WTC11 (cell line): ENCODE measurements around the gene PYHIN1. TPM values are rescaled to one million over a fixed set of nuclear protein-coding genes. Genes with fewer than 3 reads are reported as not detected.

Experiments
- ATAC-seq: fragments of 200-7000 bp; cut with Tn5 transposase; 2 replicates; pipeline ENCODE4 v1.10.0; 2021; ENCODE audit warnings: mild to moderate bottlenecking, moderate library complexity
- CTCF ChIA-PET: fragments of 300-600 bp; sonication (Branson Sonifier 250); formaldehyde crosslinking; loops from one replicate; lab custom pipeline; 2021; ENCODE audit warnings: antibody characterized with exemption; lab: Charles Lee
- POLR2A ChIA-PET: fragments of 350-600 bp; sonication (Branson Sonifier 250); formaldehyde crosslinking; loops from one replicate; lab custom pipeline; 2021; ENCODE audit warnings: antibody characterized with exemption; lab: Charles Lee
- DNase-seq: peaks from one replicate; pipeline ENCODE4 v3.0.0; 2021; ENCODE audit warnings: low spot score
- H3K27ac Mint-ChIP-seq: 2 replicates; pipeline ENCODE4 v1.8.0; 2021; ENCODE audit warnings: mixed read lengths
- H3K27me3 Mint-ChIP-seq: 2 replicates; pipeline ENCODE4 v1.8.0; 2021; ENCODE audit warnings: low read depth, mild to moderate bottlenecking, moderate library complexity, mixed read lengths
- H3K36me3 Mint-ChIP-seq: 2 replicates; pipeline ENCODE4 v1.8.0; 2021; ENCODE audit warnings: mixed read lengths
- H3K4me1 Mint-ChIP-seq: 2 replicates; pipeline ENCODE4 v1.8.0; 2022; ENCODE audit warnings: mixed read lengths
- H3K4me3 Mint-ChIP-seq: 2 replicates; pipeline ENCODE4 v1.8.0; 2021; ENCODE audit warnings: mild to moderate bottlenecking, moderate library complexity, mixed read lengths
- H3K9me3 Mint-ChIP-seq: 2 replicates; pipeline ENCODE4 v1.8.0; 2021; ENCODE audit warnings: mixed read lengths
- EMX1 ChIP-seq: fragments of 250-450 bp; sonication (Bioruptor Pico); IDR thresholded peaks from 2 replicates; pipeline ENCODE4 v1.8.0; 2021; ENCODE audit warnings: mild to moderate bottlenecking
- ESRRA ChIP-seq: sonication (generic); formaldehyde crosslinking; IDR thresholded peaks from 2 replicates; pipeline ENCODE4 v1.8.1; 2022; ENCODE audit warnings: mild to moderate bottlenecking, missing genetic modification reagents, borderline replicate concordance
- ETV6 ChIP-seq: sonication (generic); formaldehyde crosslinking; IDR thresholded peaks from 2 replicates; pipeline ENCODE4 v1.8.1; 2022; ENCODE audit warnings: mild to moderate bottlenecking, missing genetic modification reagents
- GTF2I ChIP-seq: fragments of 250-450 bp; sonication (Bioruptor Pico); conservative IDR thresholded peaks from 2 replicates; pipeline ENCODE4 v1.4.0; 2021; ENCODE audit warnings: mild to moderate bottlenecking
- JAZF1 ChIP-seq: fragments of 250-450 bp; sonication (Bioruptor Pico); IDR thresholded peaks from 2 replicates; pipeline ENCODE4 v1.9.0; 2021; ENCODE audit warnings: moderate library complexity, mild to moderate bottlenecking, inconsistent platforms
- KAT7 ChIP-seq: sonication (generic); formaldehyde crosslinking; IDR thresholded peaks from 2 replicates; pipeline ENCODE4 v1.8.1; 2023; ENCODE audit warnings: missing genetic modification reagents, mild to moderate bottlenecking, borderline replicate concordance
- MXD4 ChIP-seq: fragments of 250-450 bp; sonication (Bioruptor Pico); IDR thresholded peaks from 2 replicates; pipeline ENCODE4 v1.8.0; 2021; ENCODE audit warnings: mild to moderate bottlenecking, moderate library complexity, borderline replicate concordance
- NR1H2 ChIP-seq: sonication (generic); formaldehyde crosslinking; IDR thresholded peaks from 2 replicates; pipeline ENCODE4 v1.9.0; 2021; ENCODE audit warnings: mild to moderate bottlenecking, moderate library complexity, missing genetic modification reagents
- RORB ChIP-seq: fragments of 250-450 bp; sonication (Bioruptor Pico); IDR thresholded peaks from 2 replicates; pipeline ENCODE4 v1.9.0; 2021; ENCODE audit warnings: mild to moderate bottlenecking
- SOX15 ChIP-seq: fragments of 250-450 bp; sonication (Bioruptor Pico); IDR thresholded peaks from 2 replicates; pipeline ENCODE4 v1.9.0; 2021; ENCODE audit warnings: mild to moderate bottlenecking
- TEAD4 ChIP-seq: sonication (generic); formaldehyde crosslinking; IDR thresholded peaks from 2 replicates; pipeline ENCODE4 v1.8.0; 2022; ENCODE audit warnings: mild to moderate bottlenecking, missing genetic modification reagents
- ZNF317 ChIP-seq: sonication (generic); formaldehyde crosslinking; IDR thresholded peaks from 2 replicates; pipeline ENCODE4 v1.8.1; 2023; ENCODE audit warnings: low read depth, mild to moderate bottlenecking, moderate library complexity, missing genetic modification reagents, borderline replicate concordance
- ZNF396 ChIP-seq: fragments of 250-450 bp; sonication (Bioruptor Pico); IDR thresholded peaks from 2 replicates; pipeline ENCODE4 v1.8.0; 2021; ENCODE audit warnings: mild to moderate bottlenecking, moderate library complexity, borderline replicate concordance
- ZNF671 ChIP-seq: fragments of 250-450 bp; sonication (Bioruptor Pico); IDR thresholded peaks from 2 replicates; pipeline ENCODE4 v1.8.0; 2021; ENCODE audit warnings: mild to moderate bottlenecking
- total RNA-seq: library from RNA; stranded (reverse); gene quantifications from 3 replicates; pipeline ENCODE4 v1.2.3, GENCODE V29; 2021
- TF ChIP-seq, protein P1 (sequence below): sonication (generic); formaldehyde crosslinking; conservative IDR thresholded peaks from 2 replicates; pipeline ENCODE4 v1.8.1; 2022; ENCODE audit warnings: mild to moderate bottlenecking, missing genetic modification reagents
- TF ChIP-seq, protein P2 (sequence below): fragments of 200-600 bp; IDR thresholded peaks from 2 replicates; pipeline ENCODE4 v1.8.0; 2022; ENCODE audit warnings: antibody characterized with exemption
- TF ChIP-seq, protein P3 (sequence below): sonication (generic); formaldehyde crosslinking; IDR thresholded peaks from 2 replicates; pipeline ENCODE4 v1.8.0; 2022; ENCODE audit warnings: mild to moderate bottlenecking, missing genetic modification reagents
- TF ChIP-seq, protein P4 (sequence below): fragments of 250-450 bp; sonication (Bioruptor Pico); IDR thresholded peaks from 2 replicates; pipeline ENCODE4 v1.9.0; 2021; ENCODE audit warnings: mild to moderate bottlenecking
- TF ChIP-seq, protein P5 (sequence below): sonication (generic); formaldehyde crosslinking; IDR thresholded peaks from 2 replicates; pipeline ENCODE4 v1.8.1; 2023; ENCODE audit warnings: mild to moderate bottlenecking, missing genetic modification reagents
- TF ChIP-seq, protein P6 (sequence below): sonication (generic); formaldehyde crosslinking; IDR thresholded peaks from 2 replicates; pipeline ENCODE4 v1.8.0; 2022; ENCODE audit warnings: missing genetic modification reagents
- TF ChIP-seq, protein P7 (sequence below): fragments of 250-450 bp; sonication (Bioruptor Pico); IDR thresholded peaks from 2 replicates; pipeline ENCODE4 v1.9.0; 2021; ENCODE audit warnings: mild to moderate bottlenecking

PYHIN1 gene
- total RNA-seq, 1 experiment from 2014 or later: not detected

DNA sequence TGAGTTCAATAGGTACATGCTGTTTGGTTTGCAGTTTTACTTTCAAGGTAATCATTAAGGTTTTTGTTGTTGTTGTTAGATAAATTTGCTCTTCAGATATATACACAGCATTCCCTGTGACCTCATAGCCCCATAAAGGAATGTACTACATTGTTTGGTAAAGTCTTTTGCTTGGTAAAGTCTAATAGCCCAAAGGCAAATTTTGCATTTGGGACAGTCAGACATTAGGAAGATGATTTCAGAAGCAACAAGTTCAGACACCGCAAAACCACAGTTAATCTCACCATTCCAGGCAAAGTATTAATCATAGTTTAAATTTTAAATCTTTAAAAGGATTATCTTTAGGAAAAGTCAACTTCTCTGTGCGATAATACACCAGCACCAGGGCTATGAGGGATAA lies 32.6 kb upstream of the PYHIN1 start:
- no peak overlapping the region for H3K4me3 Mint-ChIP-seq
- no peak for ATAC-seq
- H3K9me3 Mint-ChIP-seq: peaks cover 18% of the 10 kb centered on the region
- CTCF ChIA-PET: no interaction called here
- H3K4me1 Mint-ChIP-seq: no peaks in the 10 kb centered on the region
- POLR2A ChIA-PET: no interaction called here
- no peaks in the 10 kb centered on the region for H3K27me3 Mint-ChIP-seq
- no peak for TF ChIP-seq GTF2I (CRISPR knock-in tag)
- no peak for TF ChIP-seq ZNF671 (CRISPR knock-in tag)
- TF ChIP-seq, protein P1, sequence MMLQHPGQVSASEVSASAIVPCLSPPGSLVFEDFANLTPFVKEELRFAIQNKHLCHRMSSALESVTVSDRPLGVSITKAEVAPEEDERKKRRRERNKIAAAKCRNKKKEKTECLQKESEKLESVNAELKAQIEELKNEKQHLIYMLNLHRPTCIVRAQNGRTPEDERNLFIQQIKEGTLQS (CRISPR knock-in tag): no peak
- no peak for TF ChIP-seq MXD4 (CRISPR knock-in tag)
- TF ChIP-seq, protein P2, sequence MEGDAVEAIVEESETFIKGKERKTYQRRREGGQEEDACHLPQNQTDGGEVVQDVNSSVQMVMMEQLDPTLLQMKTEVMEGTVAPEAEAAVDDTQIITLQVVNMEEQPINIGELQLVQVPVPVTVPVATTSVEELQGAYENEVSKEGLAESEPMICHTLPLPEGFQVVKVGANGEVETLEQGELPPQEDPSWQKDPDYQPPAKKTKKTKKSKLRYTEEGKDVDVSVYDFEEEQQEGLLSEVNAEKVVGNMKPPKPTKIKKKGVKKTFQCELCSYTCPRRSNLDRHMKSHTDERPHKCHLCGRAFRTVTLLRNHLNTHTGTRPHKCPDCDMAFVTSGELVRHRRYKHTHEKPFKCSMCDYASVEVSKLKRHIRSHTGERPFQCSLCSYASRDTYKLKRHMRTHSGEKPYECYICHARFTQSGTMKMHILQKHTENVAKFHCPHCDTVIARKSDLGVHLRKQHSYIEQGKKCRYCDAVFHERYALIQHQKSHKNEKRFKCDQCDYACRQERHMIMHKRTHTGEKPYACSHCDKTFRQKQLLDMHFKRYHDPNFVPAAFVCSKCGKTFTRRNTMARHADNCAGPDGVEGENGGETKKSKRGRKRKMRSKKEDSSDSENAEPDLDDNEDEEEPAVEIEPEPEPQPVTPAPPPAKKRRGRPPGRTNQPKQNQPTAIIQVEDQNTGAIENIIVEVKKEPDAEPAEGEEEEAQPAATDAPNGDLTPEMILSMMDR: no peak
- TF ChIP-seq, protein P3, sequence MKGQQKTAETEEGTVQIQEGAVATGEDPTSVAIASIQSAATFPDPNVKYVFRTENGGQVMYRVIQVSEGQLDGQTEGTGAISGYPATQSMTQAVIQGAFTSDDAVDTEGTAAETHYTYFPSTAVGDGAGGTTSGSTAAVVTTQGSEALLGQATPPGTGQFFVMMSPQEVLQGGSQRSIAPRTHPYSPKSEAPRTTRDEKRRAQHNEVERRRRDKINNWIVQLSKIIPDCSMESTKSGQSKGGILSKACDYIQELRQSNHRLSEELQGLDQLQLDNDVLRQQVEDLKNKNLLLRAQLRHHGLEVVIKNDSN (CRISPR knock-in tag): no peak
- no peak for TF ChIP-seq ETV6 (CRISPR knock-in tag)
- TF ChIP-seq, protein P4, sequence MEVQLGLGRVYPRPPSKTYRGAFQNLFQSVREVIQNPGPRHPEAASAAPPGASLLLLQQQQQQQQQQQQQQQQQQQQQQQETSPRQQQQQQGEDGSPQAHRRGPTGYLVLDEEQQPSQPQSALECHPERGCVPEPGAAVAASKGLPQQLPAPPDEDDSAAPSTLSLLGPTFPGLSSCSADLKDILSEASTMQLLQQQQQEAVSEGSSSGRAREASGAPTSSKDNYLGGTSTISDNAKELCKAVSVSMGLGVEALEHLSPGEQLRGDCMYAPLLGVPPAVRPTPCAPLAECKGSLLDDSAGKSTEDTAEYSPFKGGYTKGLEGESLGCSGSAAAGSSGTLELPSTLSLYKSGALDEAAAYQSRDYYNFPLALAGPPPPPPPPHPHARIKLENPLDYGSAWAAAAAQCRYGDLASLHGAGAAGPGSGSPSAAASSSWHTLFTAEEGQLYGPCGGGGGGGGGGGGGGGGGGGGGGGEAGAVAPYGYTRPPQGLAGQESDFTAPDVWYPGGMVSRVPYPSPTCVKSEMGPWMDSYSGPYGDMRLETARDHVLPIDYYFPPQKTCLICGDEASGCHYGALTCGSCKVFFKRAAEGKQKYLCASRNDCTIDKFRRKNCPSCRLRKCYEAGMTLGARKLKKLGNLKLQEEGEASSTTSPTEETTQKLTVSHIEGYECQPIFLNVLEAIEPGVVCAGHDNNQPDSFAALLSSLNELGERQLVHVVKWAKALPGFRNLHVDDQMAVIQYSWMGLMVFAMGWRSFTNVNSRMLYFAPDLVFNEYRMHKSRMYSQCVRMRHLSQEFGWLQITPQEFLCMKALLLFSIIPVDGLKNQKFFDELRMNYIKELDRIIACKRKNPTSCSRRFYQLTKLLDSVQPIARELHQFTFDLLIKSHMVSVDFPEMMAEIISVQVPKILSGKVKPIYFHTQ (CRISPR knock-in tag): no peak
- TF ChIP-seq ESRRA: no peak
- no peak for TF ChIP-seq ZNF396 (CRISPR knock-in tag)
- no peak for TF ChIP-seq JAZF1 (CRISPR knock-in tag)
- TF ChIP-seq NR1H2 (CRISPR knock-in tag): no peak
- TF ChIP-seq ZNF317 (CRISPR knock-in tag): no peak
- TF ChIP-seq, protein P5, sequence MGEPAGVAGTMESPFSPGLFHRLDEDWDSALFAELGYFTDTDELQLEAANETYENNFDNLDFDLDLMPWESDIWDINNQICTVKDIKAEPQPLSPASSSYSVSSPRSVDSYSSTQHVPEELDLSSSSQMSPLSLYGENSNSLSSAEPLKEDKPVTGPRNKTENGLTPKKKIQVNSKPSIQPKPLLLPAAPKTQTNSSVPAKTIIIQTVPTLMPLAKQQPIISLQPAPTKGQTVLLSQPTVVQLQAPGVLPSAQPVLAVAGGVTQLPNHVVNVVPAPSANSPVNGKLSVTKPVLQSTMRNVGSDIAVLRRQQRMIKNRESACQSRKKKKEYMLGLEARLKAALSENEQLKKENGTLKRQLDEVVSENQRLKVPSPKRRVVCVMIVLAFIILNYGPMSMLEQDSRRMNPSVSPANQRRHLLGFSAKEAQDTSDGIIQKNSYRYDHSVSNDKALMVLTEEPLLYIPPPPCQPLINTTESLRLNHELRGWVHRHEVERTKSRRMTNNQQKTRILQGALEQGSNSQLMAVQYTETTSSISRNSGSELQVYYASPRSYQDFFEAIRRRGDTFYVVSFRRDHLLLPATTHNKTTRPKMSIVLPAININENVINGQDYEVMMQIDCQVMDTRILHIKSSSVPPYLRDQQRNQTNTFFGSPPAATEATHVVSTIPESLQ (CRISPR knock-in tag): no peak
- no peak for TF ChIP-seq RORB
- no peak for TF ChIP-seq KAT7 (CRISPR knock-in tag)
- TF ChIP-seq SOX15 (CRISPR knock-in tag): no peak
- TF ChIP-seq, all 79 proteins: peak for 0
- DNase-seq: no peak
- H3K27ac Mint-ChIP-seq: no peak overlapping the region
- no peaks in the 10 kb centered on the region for H3K36me3 Mint-ChIP-seq

DNA sequence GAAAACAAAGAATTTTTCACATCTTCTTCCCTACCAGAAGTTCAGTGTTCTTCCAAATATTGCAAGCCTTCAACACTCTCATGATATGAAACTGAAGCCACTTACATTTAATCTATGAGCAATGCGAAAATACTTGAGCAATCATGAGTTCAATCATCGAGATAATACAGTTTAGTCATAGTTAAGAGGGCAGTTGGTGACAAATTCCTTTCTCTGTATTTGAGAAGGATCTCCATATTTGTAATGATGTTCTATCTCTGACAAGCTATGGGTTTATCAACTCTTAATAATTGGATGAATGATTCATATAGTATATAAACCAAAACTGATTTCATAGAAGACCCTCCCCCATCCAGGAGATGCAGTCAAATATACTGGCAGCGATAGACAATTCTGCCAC lies 29.7 kb upstream of the PYHIN1 start:
- Mint-ChIP-seq H3K27ac (no peak overlapping the region), H3K9me3 (peaks cover 18% of the 10 kb centered on the region), H3K27me3 (no peaks in the 10 kb centered on the region), H3K4me3 (no peak overlapping the region), H3K4me1 (no peaks in the 10 kb centered on the region), H3K36me3 (no peaks in the 10 kb centered on the region)
- ATAC-seq (no peak), DNase-seq (no peak)
- POLR2A ChIA-PET: interaction anchor here (0.5 kb wide), 1 partner anchor 51 kb away, joined by 3 read pairs; no protein-coding TSS in a partner anchor
- CTCF ChIA-PET: no interaction called here
- TF ChIP-seq EMX1 (no peak), TEAD4 (no peak)
- TF ChIP-seq, protein P6, sequence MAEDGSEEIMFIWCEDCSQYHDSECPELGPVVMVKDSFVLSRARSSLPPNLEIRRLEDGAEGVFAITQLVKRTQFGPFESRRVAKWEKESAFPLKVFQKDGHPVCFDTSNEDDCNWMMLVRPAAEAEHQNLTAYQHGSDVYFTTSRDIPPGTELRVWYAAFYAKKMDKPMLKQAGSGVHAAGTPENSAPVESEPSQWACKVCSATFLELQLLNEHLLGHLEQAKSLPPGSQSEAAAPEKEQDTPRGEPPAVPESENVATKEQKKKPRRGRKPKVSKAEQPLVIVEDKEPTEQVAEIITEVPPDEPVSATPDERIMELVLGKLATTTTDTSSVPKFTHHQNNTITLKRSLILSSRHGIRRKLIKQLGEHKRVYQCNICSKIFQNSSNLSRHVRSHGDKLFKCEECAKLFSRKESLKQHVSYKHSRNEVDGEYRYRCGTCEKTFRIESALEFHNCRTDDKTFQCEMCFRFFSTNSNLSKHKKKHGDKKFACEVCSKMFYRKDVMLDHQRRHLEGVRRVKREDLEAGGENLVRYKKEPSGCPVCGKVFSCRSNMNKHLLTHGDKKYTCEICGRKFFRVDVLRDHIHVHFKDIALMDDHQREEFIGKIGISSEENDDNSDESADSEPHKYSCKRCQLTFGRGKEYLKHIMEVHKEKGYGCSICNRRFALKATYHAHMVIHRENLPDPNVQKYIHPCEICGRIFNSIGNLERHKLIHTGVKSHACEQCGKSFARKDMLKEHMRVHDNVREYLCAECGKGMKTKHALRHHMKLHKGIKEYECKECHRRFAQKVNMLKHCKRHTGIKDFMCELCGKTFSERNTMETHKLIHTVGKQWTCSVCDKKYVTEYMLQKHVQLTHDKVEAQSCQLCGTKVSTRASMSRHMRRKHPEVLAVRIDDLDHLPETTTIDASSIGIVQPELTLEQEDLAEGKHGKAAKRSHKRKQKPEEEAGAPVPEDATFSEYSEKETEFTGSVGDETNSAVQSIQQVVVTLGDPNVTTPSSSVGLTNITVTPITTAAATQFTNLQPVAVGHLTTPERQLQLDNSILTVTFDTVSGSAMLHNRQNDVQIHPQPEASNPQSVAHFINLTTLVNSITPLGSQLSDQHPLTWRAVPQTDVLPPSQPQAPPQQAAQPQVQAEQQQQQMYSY (CRISPR knock-in tag): no peak
- TF ChIP-seq, protein P7, sequence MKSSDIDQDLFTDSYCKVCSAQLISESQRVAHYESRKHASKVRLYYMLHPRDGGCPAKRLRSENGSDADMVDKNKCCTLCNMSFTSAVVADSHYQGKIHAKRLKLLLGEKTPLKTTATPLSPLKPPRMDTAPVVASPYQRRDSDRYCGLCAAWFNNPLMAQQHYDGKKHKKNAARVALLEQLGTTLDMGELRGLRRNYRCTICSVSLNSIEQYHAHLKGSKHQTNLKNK (CRISPR knock-in tag): no peak
